ENCODE results near the gene SLC18B1.
A peak's percentile ranks its signal among the peaks of the same experiment; 100 is the strongest.
"Not testable (repeated sequence)": the region's sequence is repeated elsewhere in the genome, so short reads cannot be mapped to it uniquely, and the experiment has no call there.

The SLC18B1 gene

GRCh38 chr6:132798869-132799538 is 567 bp upstream of the SLC18B1 start:
- DNase-seq, result peak; percentile 74 to 83

- DNase-seq, result no peak
Measured at GRCh38 chr6:132795461-132795860, 3.0 kb downstream of the SLC18B1 start.

DNA sequence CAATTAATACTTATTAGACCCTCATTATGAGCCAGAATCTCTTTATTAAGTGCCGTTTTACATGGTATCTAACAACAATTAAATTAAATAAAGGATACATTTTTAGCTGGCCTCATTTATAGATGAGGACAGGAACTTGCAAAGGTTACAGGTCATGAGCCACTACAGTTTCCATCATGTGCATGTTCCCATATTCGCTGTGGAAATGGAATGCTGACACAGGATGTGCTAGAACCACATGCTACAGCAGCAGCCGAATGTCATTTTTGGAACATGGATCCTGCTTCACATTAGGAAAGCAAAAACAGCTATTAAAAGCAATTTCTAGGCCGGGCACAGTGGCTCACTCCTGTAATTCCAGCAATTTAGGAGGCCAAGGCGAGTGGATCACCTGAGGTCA is 5.9 kb downstream of the SLC18B1 start:
- DNase-seq, result no peak

GRCh38 chr6:132790450-132790849 is 8.0 kb downstream of the SLC18B1 start:
- no peak for DNase-seq

GRCh38 chr6:132789396-132789776 is 9.1 kb downstream of the SLC18B1 start:
- no peak for DNase-seq

- DNase-seq, result no peak
Measured at GRCh38 chr6:132788658-132789395, 9.6 kb downstream of the SLC18B1 start.

DNA sequence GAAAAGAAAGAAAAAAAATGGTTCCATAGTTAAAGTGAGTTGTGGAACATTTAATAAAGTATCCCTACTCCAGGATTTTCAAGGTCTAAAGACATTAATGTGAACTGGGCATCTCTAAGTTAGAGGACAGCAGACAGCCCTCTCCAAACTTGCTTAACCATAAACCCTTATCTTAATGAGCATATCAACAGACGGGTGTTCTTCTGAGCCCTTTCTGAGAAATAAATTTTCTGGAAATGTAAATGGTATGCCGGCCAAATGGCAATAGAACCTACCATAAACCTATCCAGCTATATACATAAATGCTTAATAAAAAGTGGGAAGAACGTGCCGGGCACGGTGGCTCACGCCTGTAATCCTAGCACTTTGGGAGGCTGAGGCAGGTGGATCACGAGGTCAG is 12.5 kb downstream of the SLC18B1 start:
- DNase-seq, result no peak

GRCh38 chr6:132780770-132781371 is 17.6 kb downstream of the SLC18B1 start:
- DNase-seq, result no peak

DNA sequence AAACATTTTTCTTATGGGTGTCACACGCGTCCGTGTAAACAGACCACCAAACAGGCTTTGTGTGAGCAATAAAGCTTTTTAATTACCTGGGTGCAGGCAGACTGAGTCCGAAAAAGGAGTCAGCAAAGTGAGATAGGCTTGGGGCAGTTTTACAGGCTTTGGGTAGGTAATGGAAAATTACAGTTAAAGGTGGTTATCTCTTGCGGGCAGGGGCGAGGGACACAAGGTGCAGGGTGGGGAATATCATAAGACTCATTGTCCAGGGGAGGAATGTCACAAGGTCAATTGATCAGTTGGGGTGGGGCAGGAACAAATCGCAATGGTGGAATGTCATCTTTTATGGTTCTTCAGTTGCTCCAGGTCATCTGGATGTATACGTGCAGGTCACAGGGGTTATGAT is 20.6 kb downstream of the SLC18B1 start:
- DNase-seq, result not testable (repeated sequence)

GRCh38 chr6:132768051-132768517 is 30.4 kb downstream of the SLC18B1 start:
- DNase-seq, result peak; percentile 11 to 18

DNA sequence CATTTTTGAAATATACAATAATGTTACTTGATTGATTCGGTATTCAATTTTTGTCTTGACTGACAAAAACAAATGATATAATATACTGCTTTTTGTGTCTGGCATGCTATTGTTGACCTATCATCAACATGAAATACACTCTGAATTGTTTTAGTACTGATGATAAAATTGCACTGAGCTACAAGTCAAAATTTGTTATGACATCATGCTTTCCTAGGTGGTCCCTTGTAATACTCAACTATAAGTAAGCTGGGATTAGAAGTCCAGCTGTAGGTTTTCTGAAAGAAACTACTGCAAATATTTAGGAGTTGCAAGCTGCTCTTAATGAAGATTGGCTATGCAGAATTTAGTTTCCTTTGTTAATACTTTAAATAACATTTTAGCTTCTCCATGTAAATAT is 32.9 kb downstream of the SLC18B1 start:
- no peak for DNase-seq

DNA sequence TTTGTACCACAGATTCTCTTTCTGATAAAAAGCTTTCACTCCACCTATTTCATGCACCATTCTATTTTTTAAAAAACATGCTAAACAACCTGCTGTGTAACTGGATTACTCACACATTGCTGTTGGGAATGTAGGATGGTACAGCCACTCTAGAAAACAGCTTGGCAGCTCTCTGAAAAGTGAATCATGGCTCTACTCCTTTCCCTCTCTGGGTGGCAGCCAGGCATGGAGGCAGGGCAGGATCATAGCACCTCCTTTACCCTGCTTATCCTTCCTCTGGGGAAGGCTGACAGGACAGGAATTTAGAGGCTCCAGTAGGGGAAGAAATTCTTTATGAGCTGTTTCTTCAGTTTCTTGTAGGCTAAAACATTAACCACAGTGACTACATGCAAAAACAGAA is 34.1 kb downstream of the SLC18B1 start:
- DNase-seq, result no peak

GRCh38 chr6:132763269-132763668 is 35.2 kb downstream of the SLC18B1 start:
- DNase-seq, result peak; percentile 12 to 35

GRCh38 chr6:132760256-132760655 is 38.2 kb downstream of the SLC18B1 start:
- DNase-seq, result no peak

DNA sequence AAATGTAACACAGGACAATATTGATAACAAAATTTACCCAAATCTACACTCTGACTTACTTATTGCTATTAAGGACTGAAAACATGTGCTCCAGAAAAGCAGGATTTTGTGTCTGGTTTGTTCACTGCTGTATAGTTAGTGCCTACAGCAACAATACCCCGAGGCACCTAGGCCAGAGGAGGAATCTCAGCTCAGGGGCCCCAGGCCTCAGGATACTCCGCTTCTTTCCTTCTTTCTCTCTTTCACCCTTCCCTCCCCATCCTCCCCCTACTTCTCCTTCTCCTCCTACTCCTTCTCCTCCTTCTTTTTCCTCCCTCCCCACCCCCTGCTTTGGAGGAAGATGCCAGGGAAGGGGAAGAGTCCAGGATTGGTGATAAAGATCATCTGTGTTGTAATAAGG is 39.7 kb downstream of the SLC18B1 start:
- DNase-seq, result no peak

GRCh38 chr6:132752255-132752654 is 46.2 kb downstream of the SLC18B1 start:
- no peak for DNase-seq

DNA sequence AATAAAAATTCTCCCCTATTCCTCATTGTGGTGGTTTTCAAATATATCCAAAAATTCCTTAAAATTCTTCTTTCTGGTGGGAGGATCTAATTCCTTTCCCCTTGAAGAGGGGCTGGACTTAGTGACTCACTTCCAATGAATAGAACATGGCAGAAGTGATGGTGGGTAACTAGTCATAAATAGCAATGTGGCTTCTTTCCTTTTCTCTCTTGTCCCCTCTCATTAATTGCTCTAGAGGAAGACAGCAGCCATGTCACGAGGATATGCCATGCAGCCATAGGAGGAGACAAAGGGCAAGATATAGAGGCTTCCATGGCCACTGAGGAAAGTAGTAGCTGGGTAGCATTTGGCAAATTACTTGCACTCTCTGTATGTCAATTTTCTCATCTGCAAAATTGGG is 46.6 kb downstream of the SLC18B1 start:
- no peak for DNase-seq

GRCh38 chr6:132751306-132751705 is 47.1 kb downstream of the SLC18B1 start:
- no peak for DNase-seq

DNA sequence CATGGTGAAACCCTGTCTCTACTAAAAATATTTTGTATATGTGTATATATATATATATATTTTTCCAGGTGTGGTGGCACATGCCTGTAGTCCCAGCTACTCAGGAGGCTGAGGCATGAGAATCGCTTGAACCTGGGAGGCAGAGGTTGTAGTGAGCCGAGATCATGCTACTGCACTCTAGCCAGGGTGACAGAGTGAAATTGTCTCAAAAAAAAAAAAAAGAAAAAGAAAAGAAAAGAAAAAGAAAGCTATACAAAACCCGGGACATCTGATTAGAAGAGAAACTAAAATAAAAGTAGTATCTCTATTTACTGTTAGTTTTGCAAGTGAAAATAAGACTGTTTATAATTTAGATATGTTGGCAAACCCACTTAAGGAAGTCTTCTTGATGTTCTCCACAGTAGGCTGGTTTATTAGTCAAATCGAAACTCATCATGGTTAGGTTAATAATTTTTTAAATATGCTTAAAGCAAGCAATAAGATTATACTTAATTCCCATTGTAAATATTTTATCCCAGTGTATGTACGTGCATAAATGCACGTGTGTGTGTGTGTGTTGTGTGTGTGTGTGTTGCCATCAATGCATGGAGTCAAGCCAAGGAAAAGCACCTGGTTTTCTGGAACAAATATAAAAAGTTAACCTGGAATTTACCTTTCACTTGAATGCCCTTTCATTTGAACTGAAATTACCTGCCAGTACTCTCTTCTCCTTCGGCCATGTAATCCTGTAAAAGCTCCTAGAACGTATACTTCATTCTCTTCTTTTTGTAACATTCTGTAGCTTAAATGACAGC is 47.8 kb downstream of the SLC18B1 start:
- DNase-seq, result no peak

GRCh38 chr6:132749111-132749510 is 49.3 kb downstream of the SLC18B1 start:
- DNase-seq, result no peak

- no peak for DNase-seq
Measured at GRCh38 chr6:132748446-132748845, 50.0 kb downstream of the SLC18B1 start.

- no peak for DNase-seq
Measured at GRCh38 chr6:132746048-132746447, 52.4 kb downstream of the SLC18B1 start.

GRCh38 chr6:132742495-132742894 is 55.9 kb downstream of the SLC18B1 start:
- no peak for DNase-seq

All from activated CD4-positive, alpha-beta T cell treated with anti-CD3 and anti-CD28 coated beads, Interleukin-2, amount 50 U/mL, for 48 hours (primary cell).